Measurements from ENCODE around the gene AFF3. TPM values are rescaled to one million over a fixed set of nuclear protein-coding genes. Genes with fewer than 3 reads are reported as not detected.

Gene AFF3
- total and polyA plus RNA-seq, 2 of the 13 experiments (the other 11 are each of a cell fraction or from before 2014, with no cell fraction given), result not detected

DNA sequence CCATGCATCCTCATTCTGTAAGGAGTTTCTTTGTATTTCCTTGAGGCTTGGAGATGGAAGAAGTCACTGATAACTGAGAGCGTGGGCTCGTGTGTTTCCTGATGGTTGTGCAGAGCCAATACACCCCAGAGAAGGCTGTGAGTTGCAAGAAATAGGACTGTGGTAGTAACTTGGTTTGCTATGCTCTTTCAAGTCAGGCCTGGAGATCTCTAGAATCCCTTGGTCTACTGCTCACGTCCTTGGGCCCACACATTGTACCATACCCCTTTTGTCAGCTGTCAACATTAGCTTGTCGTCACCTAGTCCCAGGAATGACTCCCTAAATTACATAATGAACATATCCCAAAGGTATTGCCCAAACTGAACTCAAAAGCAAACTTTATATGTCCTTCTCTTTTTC, 414.2 kb downstream of the AFF3 start:
- 17% methylated on average over 3 of the region's 4 CpGs for WGBS (ENCODE audit: low lambda C conversion rate)
- ChIA-PET CTCF (ENCODE audit: low intra/inter-chr PET ratio, low total read pairs) (no interaction called here), POLR2A (no interaction called here)
- H3K36me3 ChIP-seq (replicated peaks in 1 of 2; ENCODE audit: control insufficient read depth in 1 of 2, insufficient read depth in 2 of 2, low read length in 2 of 2), result no peaks in the 10 kb centered on the region
- ATAC-seq, result no peak
- DNase-seq (ENCODE audit: low spot score), result no peak
- H2AFZ ChIP-seq (ENCODE audit: low read length), result no peak overlapping the region
- intact Hi-C loops (cut with micrococcal nuclease; ENCODE audit: unreplicated experiment) (no loop called here), in situ Hi-C loops (cut with HindIII; ENCODE audit: extremely low pct_ligation_motif_present, low pct_unique_long_range_greater_than_20kb) (loop anchor here (10.0 kb wide), 1 partner anchor 517 kb away; no protein-coding TSS in a partner anchor)
- no peak overlapping the region for H3K27ac ChIP-seq (ENCODE audit: extremely low read length, insufficient read depth, low read length)
- no peak for FAIRE-seq
- no TSS peak for BruUV-seq (replicated peaks)
- no peaks in the 10 kb centered on the region for H3K4me1 ChIP-seq (ENCODE audit: insufficient read depth, low read length)
- no peaks in the 10 kb centered on the region for H3K79me2 ChIP-seq (ENCODE audit: insufficient read depth, low read length)
- H3K4me3 ChIP-seq (replicated peaks in 1 of 3; ENCODE audit: insufficient read depth in 1 of 3, low read depth in 2 of 3, low read length in 3 of 3), result no peak overlapping the region
- TF ChIP-seq, protein P1, sequence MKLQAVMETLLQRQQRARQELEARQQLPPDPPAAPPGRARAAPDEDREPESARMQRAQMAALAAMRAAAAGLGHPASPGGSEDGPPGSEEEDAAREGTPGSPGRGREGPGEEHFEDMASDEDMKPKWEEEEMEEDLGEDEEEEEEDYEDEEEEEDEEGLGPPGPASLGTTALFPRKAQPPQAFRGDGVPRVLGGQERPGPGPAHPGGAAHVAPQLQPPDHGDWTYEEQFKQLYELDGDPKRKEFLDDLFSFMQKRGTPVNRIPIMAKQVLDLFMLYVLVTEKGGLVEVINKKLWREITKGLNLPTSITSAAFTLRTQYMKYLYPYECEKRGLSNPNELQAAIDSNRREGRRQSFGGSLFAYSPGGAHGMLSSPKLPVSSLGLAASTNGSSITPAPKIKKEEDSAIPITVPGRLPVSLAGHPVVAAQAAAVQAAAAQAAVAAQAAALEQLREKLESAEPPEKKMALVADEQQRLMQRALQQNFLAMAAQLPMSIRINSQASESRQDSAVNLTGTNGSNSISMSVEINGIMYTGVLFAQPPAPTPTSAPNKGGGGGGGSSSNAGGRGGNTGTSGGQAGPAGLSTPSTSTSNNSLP (IDR thresholded peaks at IDR 0.05; ENCODE audit: low read depth, low read length), result no peak
- TF ChIP-seq, protein P2, sequence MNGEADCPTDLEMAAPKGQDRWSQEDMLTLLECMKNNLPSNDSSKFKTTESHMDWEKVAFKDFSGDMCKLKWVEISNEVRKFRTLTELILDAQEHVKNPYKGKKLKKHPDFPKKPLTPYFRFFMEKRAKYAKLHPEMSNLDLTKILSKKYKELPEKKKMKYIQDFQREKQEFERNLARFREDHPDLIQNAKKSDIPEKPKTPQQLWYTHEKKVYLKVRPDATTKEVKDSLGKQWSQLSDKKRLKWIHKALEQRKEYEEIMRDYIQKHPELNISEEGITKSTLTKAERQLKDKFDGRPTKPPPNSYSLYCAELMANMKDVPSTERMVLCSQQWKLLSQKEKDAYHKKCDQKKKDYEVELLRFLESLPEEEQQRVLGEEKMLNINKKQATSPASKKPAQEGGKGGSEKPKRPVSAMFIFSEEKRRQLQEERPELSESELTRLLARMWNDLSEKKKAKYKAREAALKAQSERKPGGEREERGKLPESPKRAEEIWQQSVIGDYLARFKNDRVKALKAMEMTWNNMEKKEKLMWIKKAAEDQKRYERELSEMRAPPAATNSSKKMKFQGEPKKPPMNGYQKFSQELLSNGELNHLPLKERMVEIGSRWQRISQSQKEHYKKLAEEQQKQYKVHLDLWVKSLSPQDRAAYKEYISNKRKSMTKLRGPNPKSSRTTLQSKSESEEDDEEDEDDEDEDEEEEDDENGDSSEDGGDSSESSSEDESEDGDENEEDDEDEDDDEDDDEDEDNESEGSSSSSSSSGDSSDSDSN (CRISPR knock-in tag; IDR thresholded peaks at IDR 0.05), result no peak
- no peak for TF ChIP-seq SP2 (CRISPR knock-in tag; IDR thresholded peaks at IDR 0.05)
- no peak for TF ChIP-seq CHD4 (IDR thresholded peaks at IDR 0.05; ENCODE audit: borderline replicate concordance, low read length)
- TF ChIP-seq TRIM24 (CRISPR knock-in tag; IDR thresholded peaks at IDR 0.05), result no peak
- no peak for TF ChIP-seq YY1 (IDR thresholded peaks at IDR 0.05; ENCODE audit: insufficient read depth, insufficient replicate concordance, low read depth, low read length)
- no peak for TF ChIP-seq PITX1 (CRISPR knock-in tag; IDR thresholded peaks at IDR 0.05)
- TF ChIP-seq, protein P3, sequence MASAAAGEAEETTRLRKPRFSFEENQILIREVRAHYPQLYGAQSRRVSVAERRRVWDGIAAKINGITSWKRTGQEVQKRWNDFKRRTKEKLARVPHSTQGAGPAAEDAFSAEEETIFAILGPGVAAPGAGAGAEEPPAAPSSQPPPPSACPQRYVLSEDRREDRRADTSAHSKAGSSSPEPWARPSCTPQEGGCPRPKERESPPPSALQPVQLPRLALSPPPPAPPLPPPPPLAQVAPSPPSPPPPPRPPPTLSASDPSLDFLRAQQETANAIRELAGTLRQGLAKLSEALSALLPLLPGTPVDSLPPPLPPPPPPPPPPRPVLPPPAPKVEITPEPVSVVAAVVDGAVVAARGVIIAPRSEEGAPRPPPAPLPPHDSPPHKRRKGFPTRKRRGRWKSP (CRISPR knock-in tag; IDR thresholded peaks at IDR 0.05), result no peak
- no peak for TF ChIP-seq KMT2B (CRISPR knock-in tag; IDR thresholded peaks at IDR 0.05)
- TF ChIP-seq ZNF34 (CRISPR knock-in tag; IDR thresholded peaks at IDR 0.05; ENCODE audit: borderline replicate concordance), result no peak
- no peak for TF ChIP-seq ZNF589 (CRISPR knock-in tag; conservative IDR thresholded peaks at IDR 0.05)
- TF ChIP-seq ELF1 (CRISPR knock-in tag; IDR thresholded peaks at IDR 0.05), result no peak
- TF ChIP-seq ISL2 (CRISPR knock-in tag; IDR thresholded peaks at IDR 0.05), result no peak
- no peak for TF ChIP-seq ZSCAN9 (CRISPR knock-in tag; IDR thresholded peaks at IDR 0.05; ENCODE audit: borderline replicate concordance)
- no peak for TF ChIP-seq ZNF350 (CRISPR knock-in tag; IDR thresholded peaks at IDR 0.05; ENCODE audit: borderline replicate concordance, low read depth)
- no peak for TF ChIP-seq IKZF4 (CRISPR knock-in tag; IDR thresholded peaks at IDR 0.05; ENCODE audit: borderline replicate concordance, low read depth, not compliant biosample characterization)
- TF ChIP-seq, protein P4, sequence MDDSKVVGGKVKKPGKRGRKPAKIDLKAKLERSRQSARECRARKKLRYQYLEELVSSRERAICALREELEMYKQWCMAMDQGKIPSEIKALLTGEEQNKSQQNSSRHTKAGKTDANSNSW (CRISPR knock-in tag; IDR thresholded peaks at IDR 0.05; ENCODE audit: borderline replicate concordance), result no peak
- H3K9ac ChIP-seq (ENCODE audit: insufficient read depth, low read depth, low read length), result no peak overlapping the region
- H4K20me1 ChIP-seq (ENCODE audit: insufficient read depth, low read length), result no peaks in the 10 kb centered on the region
- H3K9me3 ChIP-seq (ENCODE audit: low read length), result no peaks in the 10 kb centered on the region
- no peak overlapping the region for H3K4me2 ChIP-seq (ENCODE audit: low read depth, low read length)
- no peaks in the 10 kb centered on the region for H3K27me3 ChIP-seq (ENCODE audit: control insufficient read depth in 1 of 2, insufficient read depth in 2 of 2, low read length in 2 of 2)

Measured in HepG2 (cell line).